MM.1S (cell line): ENCODE measurements around the gene SLC44A1.

ENCODE experiments used
- EZH2 ChIP-seq: fragments of 300-600 bp; sonication (generic); optimal IDR thresholded peaks from 2 replicates; pipeline ENCODE3; 2017; ENCODE audit warnings: low read depth, mild to moderate bottlenecking, antibody characterized with exemption, low read length, mixed read lengths
- EZH2phosphoT487 ChIP-seq: fragments of 300-600 bp; sonication (generic); IDR thresholded peaks from 2 replicates; pipeline ENCODE4 v1.6.1; 2018; ENCODE audit warnings: antibody characterized with exemption, low read length
- TF ChIP-seq, protein P1 (sequence below): fragments of 300-600 bp; sonication (generic); IDR thresholded peaks from 2 replicates; pipeline ENCODE4 v1.5.1; 2016; ENCODE audit warnings: antibody characterized with exemption, low read length, mixed read lengths

DNA sequence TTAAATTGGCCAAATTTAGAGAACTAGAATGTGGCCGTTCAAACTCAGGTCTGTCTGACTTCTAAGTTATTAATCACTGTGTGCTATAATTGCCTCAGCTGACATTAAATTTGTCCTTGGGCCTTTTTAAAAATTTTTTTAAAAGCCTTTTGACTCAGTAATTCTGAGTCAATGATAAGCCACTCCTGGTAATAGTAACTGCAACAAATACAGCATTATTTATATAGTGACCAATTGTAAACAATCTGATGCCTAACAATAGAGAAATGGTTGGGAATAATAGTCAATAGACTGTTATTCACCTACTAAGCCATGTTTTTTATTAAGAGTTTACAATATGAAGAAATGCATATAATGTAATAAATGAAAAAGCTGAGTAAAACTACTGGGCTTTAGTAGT lies 132.4 kb downstream of the SLC44A1 start:
- TF ChIP-seq, protein P1, sequence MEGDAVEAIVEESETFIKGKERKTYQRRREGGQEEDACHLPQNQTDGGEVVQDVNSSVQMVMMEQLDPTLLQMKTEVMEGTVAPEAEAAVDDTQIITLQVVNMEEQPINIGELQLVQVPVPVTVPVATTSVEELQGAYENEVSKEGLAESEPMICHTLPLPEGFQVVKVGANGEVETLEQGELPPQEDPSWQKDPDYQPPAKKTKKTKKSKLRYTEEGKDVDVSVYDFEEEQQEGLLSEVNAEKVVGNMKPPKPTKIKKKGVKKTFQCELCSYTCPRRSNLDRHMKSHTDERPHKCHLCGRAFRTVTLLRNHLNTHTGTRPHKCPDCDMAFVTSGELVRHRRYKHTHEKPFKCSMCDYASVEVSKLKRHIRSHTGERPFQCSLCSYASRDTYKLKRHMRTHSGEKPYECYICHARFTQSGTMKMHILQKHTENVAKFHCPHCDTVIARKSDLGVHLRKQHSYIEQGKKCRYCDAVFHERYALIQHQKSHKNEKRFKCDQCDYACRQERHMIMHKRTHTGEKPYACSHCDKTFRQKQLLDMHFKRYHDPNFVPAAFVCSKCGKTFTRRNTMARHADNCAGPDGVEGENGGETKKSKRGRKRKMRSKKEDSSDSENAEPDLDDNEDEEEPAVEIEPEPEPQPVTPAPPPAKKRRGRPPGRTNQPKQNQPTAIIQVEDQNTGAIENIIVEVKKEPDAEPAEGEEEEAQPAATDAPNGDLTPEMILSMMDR, result no peak
- TF ChIP-seq EZH2, result no peak
- no peak for TF ChIP-seq EZH2phosphoT487
